ENCODE measurements around the gene SIGMAR1. TPM values are rescaled to one million over a fixed set of nuclear protein-coding genes. Genes with fewer than 3 reads are reported as not detected.

SIGMAR1 gene
- total and polyA plus RNA-seq, 2 of the 8 experiments (the other 6 are each of a cell fraction or from before 2014, with no cell fraction given), result 84.2 to 134 TPM

DNA sequence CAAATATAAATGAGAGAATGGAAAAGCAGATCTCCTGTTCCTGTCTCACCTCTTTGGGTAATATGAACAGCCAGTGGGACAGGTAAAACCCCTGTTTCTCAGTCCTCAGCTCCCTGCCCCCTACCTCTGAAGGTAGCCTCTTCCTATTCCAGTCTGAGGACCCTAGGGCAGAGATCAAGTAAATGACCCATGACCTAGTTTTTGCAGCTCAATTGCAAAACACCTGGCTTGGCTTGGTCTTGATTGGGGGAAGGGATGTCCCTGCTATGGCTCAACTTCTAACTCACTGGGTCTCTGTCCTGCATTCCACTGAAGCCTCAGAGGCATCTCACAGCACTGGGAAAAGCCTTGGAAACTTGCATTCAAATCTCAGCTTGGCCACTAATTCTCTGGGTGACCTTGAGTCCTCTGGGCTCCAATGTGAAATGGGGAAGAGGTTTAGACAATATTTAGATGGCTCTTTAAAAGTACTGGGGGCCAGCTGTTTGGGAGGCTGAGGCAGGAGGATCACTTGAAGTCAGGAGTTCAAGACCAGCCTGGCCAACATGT is 7.3 kb upstream of the SIGMAR1 start:
- FAIRE-seq, result peak; percentile 48
- no peak overlapping the region; the same call in 1 of the 2 replicates for H3K27ac ChIP-seq (ENCODE audit: low read depth, low read length)
- no peak overlapping the region for H2BK12ac ChIP-seq (ENCODE audit: low read depth, low read length)
- peak overlapping the region; percentile 6; the same call in 1 of the 2 replicates for H3K18ac ChIP-seq (ENCODE audit: extremely low read depth, low read length)
- H2AK5ac ChIP-seq (ENCODE audit: low read depth, low read length), result no peak overlapping the region
- H3K9me3 ChIP-seq (ENCODE audit: insufficient read depth in 2 of 2, low read depth in 1 of 2, low read length in 1 of 2), result no peaks in the 10 kb centered on the region
- H3K9ac ChIP-seq (replicated peaks in 1 of 4; ENCODE audit: extremely low read depth in 1 of 4, low read depth in 3 of 4, low read length in 3 of 4), result peak overlapping the region in 1 of 4 experiments; percentile 18; a peak in 1 of 7 replicates
- ChIA-PET CTCF (ENCODE audit: partially characterized antibody) (interaction anchor here (0.6 to 18.5 kb wide), 7 partner anchors 9 to 97 kb away, joined by 3 to 401 read pairs (median 5); partner anchors contain the start of genes CCL27, IL11RA, RPP25L and SIGMAR1), POLR2A (ENCODE audit: partially characterized antibody) (interaction anchor here (0.7 to 10.6 kb wide), 6 partner anchors 10 to 32 kb away, joined by 3 to 92 read pairs (median 3); partner anchors contain the start of gene CCL27)
- H4K5ac ChIP-seq (ENCODE audit: insufficient read length, low read depth, low read length), result peak overlapping the region; percentile 34
- H2BK15ac ChIP-seq (ENCODE audit: low read length), result peak overlapping the region; percentile 46; the same call in 1 of the 2 replicates
- no peak overlapping the region for H4K91ac ChIP-seq (replicated peaks; ENCODE audit: insufficient read length, low read length)
- H3K14ac ChIP-seq (ENCODE audit: insufficient read length), result no peak overlapping the region
- H2BK5ac ChIP-seq (ENCODE audit: low read depth, low read length), result no peak overlapping the region
- H2BK20ac ChIP-seq (ENCODE audit: low read length), result 0 out of 2 replicates have a peak overlapping the region, but pooled peaks have one; percentile 72
- H3K4me1 ChIP-seq (replicated peaks in 1 of 4; ENCODE audit: control insufficient read depth in 3 of 4, insufficient read depth in 4 of 4, low read length in 3 of 4), result peaks cover 3 to 17% (median 11%) of the 10 kb centered on the region in 4 experiments
- H3K4ac ChIP-seq (replicated peaks; ENCODE audit: insufficient read length, low read depth, low read length), result no peak overlapping the region
- H3K27me3 ChIP-seq (replicated peaks in 1 of 4; ENCODE audit: control insufficient read depth in 3 of 4, extremely low read depth in 1 of 4, insufficient read depth in 3 of 4, low read length in 3 of 4), result no peaks in the 10 kb centered on the region; a peak in 1 of 7 replicates
- no peak for DNase-seq (ENCODE audit: low read depth in 1 of 2, low spot score in 2 of 2)
- H3K56ac ChIP-seq (replicated peaks; ENCODE audit: insufficient read length, low read depth, low read length), result no peak overlapping the region
- H3K36me3 ChIP-seq (ENCODE audit: control insufficient read depth in 2 of 4, insufficient read depth in 4 of 4, low read length in 3 of 4), result peaks cover 3 to 20% (median 8%) of the 10 kb centered on the region in 4 experiments; a peak in 7 of 8 replicates
- peak overlapping the region; percentile 52 to 59 for H3K4me2 ChIP-seq (ENCODE audit: insufficient read depth in 1 of 2, low read depth in 2 of 2, low read length in 2 of 2)
- peaks cover 11% of the 10 kb centered on the region; the same call in 1 of the 2 replicates for H3K23me2 ChIP-seq (ENCODE audit: low read depth, low read length)
- H2AFZ ChIP-seq (ENCODE audit: low read length), result peak overlapping the region; percentile 75
- peaks cover 0 to 12% of the 10 kb centered on the region in 2 experiments; a peak in 1 of 4 replicates for H3K79me2 ChIP-seq (ENCODE audit: control insufficient read depth in 1 of 2, insufficient read depth in 2 of 2, low read length in 2 of 2)
- no peak overlapping the region for H3K23ac ChIP-seq (ENCODE audit: insufficient read length)
- H3K4me3 ChIP-seq (ENCODE audit: extremely low read depth in 1 of 4, insufficient read depth in 2 of 4, low read depth in 3 of 4, low read length in 4 of 4), result peak overlapping the region in 2 of 4 experiments; percentile 4 to 29; a peak in 2 of 8 replicates
- peaks cover 6% of the 10 kb centered on the region; the same call in 1 of the 2 replicates for H3K79me1 ChIP-seq (ENCODE audit: low read depth, low read length)
- H4K20me1 ChIP-seq (replicated peaks in 1 of 2; ENCODE audit: control insufficient read depth in 1 of 2, insufficient read depth in 2 of 2, low read length in 2 of 2), result peaks cover 2 to 8% of the 10 kb centered on the region in 2 experiments
- H4K8ac ChIP-seq (ENCODE audit: extremely low read depth, insufficient read depth, low read length), result no peak overlapping the region
- no peak overlapping the region for H2BK120ac ChIP-seq (replicated peaks; ENCODE audit: low read depth, low read length)
- TF ChIP-seq ASH2L (IDR thresholded peaks at IDR 0.05; ENCODE audit: low read length), result peak; percentile 63
- no peak for TF ChIP-seq SIX5 (IDR thresholded peaks at IDR 0.05; ENCODE audit: low read depth, low read length)
- no peak for TF ChIP-seq SP2 (IDR thresholded peaks at IDR 0.05; ENCODE audit: low read length)
- peak in 1 of 2 experiments; percentile 2; a peak in 1 of 4 replicates for TF ChIP-seq RAD21 (IDR thresholded peaks at IDR 0.05 in 1 of 2, conservative IDR thresholded peaks at IDR 0.05 in 1 of 2; ENCODE audit: low read depth in 2 of 2, low read length in 2 of 2)
- no peak for TF ChIP-seq USF2 (IDR thresholded peaks at IDR 0.05; ENCODE audit: low read length)
- TF ChIP-seq GTF2F1 (IDR thresholded peaks at IDR 0.05; ENCODE audit: borderline replicate concordance, low read depth, low read length), result no peak
- no peak for TF ChIP-seq PHF8 (conservative IDR thresholded peaks at IDR 0.05; ENCODE audit: low read depth, low read length)
- no peak for TF ChIP-seq SP4 (IDR thresholded peaks at IDR 0.05; ENCODE audit: low read length)
- TF ChIP-seq KDM5A (IDR thresholded peaks at IDR 0.05; ENCODE audit: low read length), result no peak
- TF ChIP-seq MAFK (IDR thresholded peaks at IDR 0.05; ENCODE audit: low read depth, low read length), result no peak
- no peak for TF ChIP-seq SIN3A (conservative IDR thresholded peaks at IDR 0.05 in 1 of 2, IDR thresholded peaks at IDR 0.05 in 1 of 2; ENCODE audit: low read depth in 1 of 2, low read length in 2 of 2)
- peak; percentile 60; the same call in 1 of the 2 replicates for TF ChIP-seq TEAD4 (IDR thresholded peaks at IDR 0.05; ENCODE audit: low read depth, low read length)
